Measurements from ENCODE around the gene TXNDC17. TPM values are rescaled to one million over a fixed set of nuclear protein-coding genes. Genes with fewer than 3 reads are reported as not detected.
"Not testable (repeated sequence)": the region's sequence is repeated elsewhere in the genome, so short reads cannot be mapped to it uniquely, and the experiment has no call there.

The TXNDC17 gene
- total RNA-seq, 1 experiment from 2014 or later = 137 TPM

DNA sequence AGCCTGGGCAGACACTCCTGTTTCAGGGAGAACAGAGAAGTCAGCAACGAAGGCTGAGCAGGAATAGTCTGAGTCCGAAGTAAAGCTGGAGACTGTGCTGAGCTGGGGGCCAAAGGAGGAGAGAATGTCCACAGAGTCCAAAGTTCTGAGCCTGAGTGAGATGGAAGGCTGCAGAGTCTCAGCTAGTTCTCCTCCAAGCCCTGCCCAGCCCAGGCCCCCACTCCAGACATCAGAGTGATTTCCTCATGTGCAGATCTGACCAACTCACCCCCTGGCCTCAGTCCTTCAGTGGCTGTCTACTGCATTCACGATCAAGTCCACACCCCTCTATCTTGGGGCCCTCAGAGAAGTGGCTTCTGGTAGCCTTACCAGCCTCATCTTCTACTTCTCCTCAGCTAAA is 50.7 kb downstream of the TXNDC17 start:
- H3K27ac ChIP-seq (ENCODE audit: low read length) = no peak overlapping the region
- BruUV-seq (replicated peaks) = no TSS peak
- in situ Hi-C loops (cut with HindIII; ENCODE audit: low pct_unique_long_range_greater_than_20kb, low sequenced_read_pairs) (no loop called here), intact Hi-C loops (cut with micrococcal nuclease; ENCODE audit: unreplicated experiment) (no loop called here)
- ChIA-PET POLR2A (no interaction called here), CTCF (no interaction called here)
- H3K36me3 ChIP-seq (ENCODE audit: control insufficient read depth, insufficient read depth, low read length) = no peaks in the 10 kb centered on the region
- ATAC-seq = no peak
- DNase-seq (ENCODE audit: low read depth, low spot score) = no peak
- no peaks in the 10 kb centered on the region; the same call in 1 of the 2 replicates for H3K27me3 ChIP-seq (ENCODE audit: control insufficient read depth, insufficient read depth, low read length)
- no peak overlapping the region for H3K4me3 ChIP-seq (ENCODE audit: low read depth in 2 of 2, low read length in 2 of 2)
- no peaks in the 10 kb centered on the region for H3K4me1 ChIP-seq (ENCODE audit: control insufficient read depth, insufficient read depth, low read length)
- no peaks in the 10 kb centered on the region for H3K9me3 ChIP-seq (ENCODE audit: control insufficient read depth, insufficient read depth, low read depth, low read length)
- TF ChIP-seq SIN3A (IDR thresholded peaks at IDR 0.05; ENCODE audit: borderline replicate concordance, insufficient read depth, low read depth, low read length) (no peak), TCF7L2 (IDR thresholded peaks at IDR 0.05; ENCODE audit: low read depth, low read length) (no peak), POLR2AphosphoS5 (IDR thresholded peaks at IDR 0.05; ENCODE audit: low read depth, low read length) (no peak), CTCF (IDR thresholded peaks at IDR 0.05) (no peak)
- TF ChIP-seq, protein P1, sequence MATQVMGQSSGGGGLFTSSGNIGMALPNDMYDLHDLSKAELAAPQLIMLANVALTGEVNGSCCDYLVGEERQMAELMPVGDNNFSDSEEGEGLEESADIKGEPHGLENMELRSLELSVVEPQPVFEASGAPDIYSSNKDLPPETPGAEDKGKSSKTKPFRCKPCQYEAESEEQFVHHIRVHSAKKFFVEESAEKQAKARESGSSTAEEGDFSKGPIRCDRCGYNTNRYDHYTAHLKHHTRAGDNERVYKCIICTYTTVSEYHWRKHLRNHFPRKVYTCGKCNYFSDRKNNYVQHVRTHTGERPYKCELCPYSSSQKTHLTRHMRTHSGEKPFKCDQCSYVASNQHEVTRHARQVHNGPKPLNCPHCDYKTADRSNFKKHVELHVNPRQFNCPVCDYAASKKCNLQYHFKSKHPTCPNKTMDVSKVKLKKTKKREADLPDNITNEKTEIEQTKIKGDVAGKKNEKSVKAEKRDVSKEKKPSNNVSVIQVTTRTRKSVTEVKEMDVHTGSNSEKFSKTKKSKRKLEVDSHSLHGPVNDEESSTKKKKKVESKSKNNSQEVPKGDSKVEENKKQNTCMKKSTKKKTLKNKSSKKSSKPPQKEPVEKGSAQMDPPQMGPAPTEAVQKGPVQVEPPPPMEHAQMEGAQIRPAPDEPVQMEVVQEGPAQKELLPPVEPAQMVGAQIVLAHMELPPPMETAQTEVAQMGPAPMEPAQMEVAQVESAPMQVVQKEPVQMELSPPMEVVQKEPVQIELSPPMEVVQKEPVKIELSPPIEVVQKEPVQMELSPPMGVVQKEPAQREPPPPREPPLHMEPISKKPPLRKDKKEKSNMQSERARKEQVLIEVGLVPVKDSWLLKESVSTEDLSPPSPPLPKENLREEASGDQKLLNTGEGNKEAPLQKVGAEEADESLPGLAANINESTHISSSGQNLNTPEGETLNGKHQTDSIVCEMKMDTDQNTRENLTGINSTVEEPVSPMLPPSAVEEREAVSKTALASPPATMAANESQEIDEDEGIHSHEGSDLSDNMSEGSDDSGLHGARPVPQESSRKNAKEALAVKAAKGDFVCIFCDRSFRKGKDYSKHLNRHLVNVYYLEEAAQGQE (IDR thresholded peaks at IDR 0.05; ENCODE audit: insufficient read depth in 1 of 2, low read depth in 2 of 2, low read length in 1 of 2) = no peak

DNA sequence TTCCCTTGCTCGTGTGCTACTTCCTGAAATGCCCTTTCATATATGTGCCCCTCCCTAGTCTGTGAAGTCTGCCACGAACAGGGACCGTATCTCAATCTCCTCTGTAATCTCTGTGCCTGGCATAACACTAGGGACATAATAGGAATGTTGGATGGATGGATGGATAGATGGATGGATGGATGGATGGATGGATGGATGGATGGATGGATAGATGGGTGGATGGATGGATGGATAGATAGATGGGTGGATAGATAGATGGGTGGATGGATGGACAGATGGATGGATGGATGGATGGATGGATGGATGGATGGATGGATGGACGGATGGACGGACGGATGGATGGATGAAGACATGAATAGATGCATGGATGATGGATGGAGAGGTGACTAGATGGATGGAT is 51.1 kb downstream of the TXNDC17 start:
- H3K27me3 ChIP-seq (ENCODE audit: control insufficient read depth, insufficient read depth, low read length); ATAC-seq; H3K4me1 ChIP-seq (ENCODE audit: control insufficient read depth, insufficient read depth, low read length); intact Hi-C loops (cut with micrococcal nuclease; ENCODE audit: unreplicated experiment); POLR2A ChIA-PET; DNase-seq (ENCODE audit: low read depth, low spot score); H3K9me3 ChIP-seq (ENCODE audit: control insufficient read depth, insufficient read depth, low read depth, low read length); CTCF ChIA-PET; H3K4me3 ChIP-seq (ENCODE audit: low read depth in 2 of 2, low read length in 2 of 2); BruUV-seq (replicated peaks); in situ Hi-C loops (cut with HindIII; ENCODE audit: low pct_unique_long_range_greater_than_20kb, low sequenced_read_pairs); H3K27ac ChIP-seq (ENCODE audit: low read length); H3K36me3 ChIP-seq (ENCODE audit: control insufficient read depth, insufficient read depth, low read length): not testable (repeated sequence)

Small RNA genes lying within 50 kb of the gene (microRNA-seq; reads per million reads assigned to microRNA genes)
- not detected for gene MIR4520-1 (ENCODE audit: unreplicated experiment)
- gene MIR4520-2 (ENCODE audit: unreplicated experiment) = not detected

Other genes with a start within 250 kb of the TXNDC17 start
- gene AIPL1, start 205.9 kb upstream of the TXNDC17 start, total RNA-seq (2021; ENCODE audit: unreplicated experiment) = not detected
- 41.2 TPM for gene PIMREG, start 196.6 kb upstream of the TXNDC17 start, total RNA-seq (2021; ENCODE audit: unreplicated experiment)
- 0.44 TPM for gene PITPNM3, start 84.5 kb upstream of the TXNDC17 start, total RNA-seq (2021; ENCODE audit: unreplicated experiment)
- 13.0 TPM for gene KIAA0753, start 349 bp upstream of the TXNDC17 start, total RNA-seq (2021; ENCODE audit: unreplicated experiment)
- gene MED31, start 10.5 kb downstream of the TXNDC17 start, total RNA-seq (2021; ENCODE audit: unreplicated experiment) = 18.6 TPM
- gene C17orf100, start 10.7 kb downstream of the TXNDC17 start, total RNA-seq (2021; ENCODE audit: unreplicated experiment) = 2.8 TPM
- gene SLC13A5, start 72.3 kb downstream of the TXNDC17 start, total RNA-seq (2021; ENCODE audit: unreplicated experiment) = 0.26 TPM
- gene XAF1, start 115.0 kb downstream of the TXNDC17 start, total RNA-seq (2021; ENCODE audit: unreplicated experiment) = 3.5 TPM
- not detected for gene FBXO39, start 135.2 kb downstream of the TXNDC17 start, total RNA-seq (2021; ENCODE audit: unreplicated experiment)
- not detected for gene TEKT1, start 190.7 kb downstream of the TXNDC17 start, total RNA-seq (2021; ENCODE audit: unreplicated experiment)

Data from Panc1 (cell line).